ENCODE measurements around the gene LRRC2. TPM values are rescaled to one million over a fixed set of nuclear protein-coding genes. Genes with fewer than 3 reads are reported as not detected.

The LRRC2 gene
- polyA plus RNA-seq, 3 donors, result not detected

GRCh38 chr3:46575577-46576222 lies 9.6 kb upstream of the LRRC2 start:
- Mint-ChIP-seq H3K27ac (no peak overlapping the region), H3K9me3 (no peaks in the 10 kb centered on the region), H3K4me1 (peaks cover 6% of the 10 kb centered on the region), H3K4me3 (no peak overlapping the region), H3K27me3 (ENCODE audit: low read depth in 3 of 3) (peaks cover 22 to 55% (median 22%) of the 10 kb centered on the region in 3 donors), H3K36me3 (no peaks in the 10 kb centered on the region)
- DNase-seq, result no peak
- Histone ChIP-seq H3K9ac (ENCODE audit: insufficient read depth, low read length, poor library complexity, severe bottlenecking) (no peak overlapping the region), H2AFZ (ENCODE audit: insufficient read depth, low read depth, low read length, poor library complexity, severe bottlenecking) (no peak overlapping the region), H3K27ac (ENCODE audit: low read depth in 1 of 2, low read length in 2 of 2) (no peak overlapping the region), H4K20me1 (ENCODE audit: insufficient read depth, low read length) (no peaks in the 10 kb centered on the region), H3K27me3 (ENCODE audit: control insufficient read depth in 2 of 2, insufficient read depth in 2 of 2, low read length in 2 of 2) (peaks cover 0 to 22% of the 10 kb centered on the region in 2 donors), H3K9me3 (replicated peaks in 1 of 2; ENCODE audit: control insufficient read depth in 1 of 2, insufficient read depth in 1 of 2, low read length in 2 of 2) (no peaks in the 10 kb centered on the region), H3K36me3 (replicated peaks in 1 of 2; ENCODE audit: control insufficient read depth in 1 of 2, insufficient read depth in 2 of 2, low read length in 2 of 2) (no peaks in the 10 kb centered on the region), H3K79me2 (ENCODE audit: insufficient read depth, low read length) (no peaks in the 10 kb centered on the region), H3K4me1 (ENCODE audit: control insufficient read depth in 1 of 2, insufficient read depth in 2 of 2, low read length in 2 of 2) (no peaks in the 10 kb centered on the region), H3K4me3 (replicated peaks in 1 of 3; ENCODE audit: low read depth in 2 of 3, low read length in 3 of 3) (no peak overlapping the region), H3K4me2 (replicated peaks; ENCODE audit: extremely low read depth, low read length, poor library complexity, severe bottlenecking) (no peak overlapping the region)
- TF ChIP-seq CTCF (IDR thresholded peaks at IDR 0.05), result no peak
- intact Hi-C loops (cut with micrococcal nuclease), result no loop called here
- 100% methylated on average over 5 of the region's 11 CpGs for WGBS (ENCODE audit: insufficient coverage)

- Histone ChIP-seq H4K20me1 (ENCODE audit: insufficient read depth, low read length) (no peaks in the 10 kb centered on the region), H3K9ac (ENCODE audit: insufficient read depth, low read length, poor library complexity, severe bottlenecking) (no peak overlapping the region), H3K4me2 (replicated peaks; ENCODE audit: extremely low read depth, low read length, poor library complexity, severe bottlenecking) (no peak overlapping the region), H3K27me3 (ENCODE audit: control insufficient read depth in 2 of 2, insufficient read depth in 2 of 2, low read length in 2 of 2) (peaks cover 0 to 22% of the 10 kb centered on the region in 2 donors), H3K27ac (ENCODE audit: low read depth in 1 of 2, low read length in 2 of 2) (no peak overlapping the region), H3K4me3 (replicated peaks in 1 of 3; ENCODE audit: low read depth in 2 of 3, low read length in 3 of 3) (no peak overlapping the region), H2AFZ (ENCODE audit: insufficient read depth, low read depth, low read length, poor library complexity, severe bottlenecking) (no peak overlapping the region), H3K79me2 (ENCODE audit: insufficient read depth, low read length) (no peaks in the 10 kb centered on the region), H3K4me1 (ENCODE audit: control insufficient read depth in 1 of 2, insufficient read depth in 2 of 2, low read length in 2 of 2) (no peaks in the 10 kb centered on the region), H3K9me3 (replicated peaks in 1 of 2; ENCODE audit: control insufficient read depth in 1 of 2, insufficient read depth in 1 of 2, low read length in 2 of 2) (no peaks in the 10 kb centered on the region), H3K36me3 (replicated peaks in 1 of 2; ENCODE audit: control insufficient read depth in 1 of 2, insufficient read depth in 2 of 2, low read length in 2 of 2) (no peaks in the 10 kb centered on the region)
- no peak for DNase-seq
- TF ChIP-seq CTCF (IDR thresholded peaks at IDR 0.05), result no peak
- intact Hi-C loops (cut with micrococcal nuclease), result no loop called here
- Mint-ChIP-seq H3K27ac (peak overlapping the region in 1 of 7 donors; percentile 23), H3K9me3 (no peaks in the 10 kb centered on the region), H3K4me1 (peaks cover 6% of the 10 kb centered on the region), H3K4me3 (no peak overlapping the region), H3K27me3 (ENCODE audit: low read depth in 3 of 3) (peaks cover 22 to 55% (median 22%) of the 10 kb centered on the region in 3 donors), H3K36me3 (no peaks in the 10 kb centered on the region)
- WGBS (ENCODE audit: insufficient coverage), result 82% methylated on average over 5 of the region's 5 CpGs
Observed at GRCh38 chr3:46574881-46575576, 8.9 kb upstream of the LRRC2 start.

All from CD14-positive monocyte (primary cell).